ENCODE results near the gene KLF6.
A peak's percentile ranks its signal among the peaks of the same experiment; 100 is the strongest.

The KLF6 gene

GRCh38 chr10:3779158-3779741, 5.8 kb downstream of the KLF6 start:
- FAIRE-seq, result no peak
- DNase-seq (ENCODE audit: insufficient read length, low spot score), result no peak
- peak; percentile 47; the same call in 1 of the 2 replicates for TF ChIP-seq POLR2AphosphoS5 (IDR thresholded peaks at IDR 0.05; ENCODE audit: low read depth, low read length)
- TF ChIP-seq PAX5 (IDR thresholded peaks at IDR 0.05; ENCODE audit: insufficient read depth, low read length, severe bottlenecking), result no peak

- no peak for DNase-seq (ENCODE audit: insufficient read length, low spot score)
- TF ChIP-seq POLR2AphosphoS5 (IDR thresholded peaks at IDR 0.05; ENCODE audit: low read depth, low read length) (no peak), TAF1 (IDR thresholded peaks at IDR 0.05; ENCODE audit: low read depth, low read length) (no peak), POLR2A (IDR thresholded peaks at IDR 0.05; ENCODE audit: low read depth, low read length) (peak; percentile 59; the same call in 1 of the 2 replicates)
- no peak for FAIRE-seq
Measured at GRCh38 chr10:3778692-3779157, 6.3 kb downstream of the KLF6 start.

- FAIRE-seq (no peak), DNase-seq (ENCODE audit: insufficient read length, low spot score) (no peak)
- TF ChIP-seq POLR2AphosphoS5 (IDR thresholded peaks at IDR 0.05; ENCODE audit: low read depth, low read length) (no peak; the same call in 1 of the 2 replicates), POU2F2 (IDR thresholded peaks at IDR 0.05; ENCODE audit: low read depth, low read length) (no peak), TAF1 (IDR thresholded peaks at IDR 0.05; ENCODE audit: low read depth, low read length) (no peak), POLR2A (IDR thresholded peaks at IDR 0.05; ENCODE audit: low read depth, low read length) (no peak; the same call in 1 of the 2 replicates), SPI1 (IDR thresholded peaks at IDR 0.05; ENCODE audit: low read depth, low read length) (no peak), PAX5 (IDR thresholded peaks at IDR 0.05; ENCODE audit: insufficient read depth, low read length, severe bottlenecking) (no peak)
Measured at GRCh38 chr10:3777981-3778691, 6.9 kb downstream of the KLF6 start.

- no peak for DNase-seq (ENCODE audit: insufficient read length, low spot score)
Measured at GRCh38 chr10:3776796-3777571, 8.0 kb downstream of the KLF6 start.

GRCh38 chr10:3775696-3776551, 9.1 kb downstream of the KLF6 start:
- DNase-seq (ENCODE audit: insufficient read length, low spot score) (no peak), FAIRE-seq (no peak)

More at GRCh38 chr10:3776796-3777571, 8.0 kb downstream of the KLF6 start:
- TF ChIP-seq POLR2A (IDR thresholded peaks at IDR 0.05; ENCODE audit: low read depth, low read length) (0 out of 2 replicates have a peak, but pooled peaks have one; percentile 27), PAX5 (IDR thresholded peaks at IDR 0.05; ENCODE audit: insufficient read depth, low read length, severe bottlenecking) (no peak), TAF1 (IDR thresholded peaks at IDR 0.05; ENCODE audit: low read depth, low read length) (no peak), POLR2AphosphoS5 (IDR thresholded peaks at IDR 0.05; ENCODE audit: low read depth, low read length) (peak; percentile 79), SPI1 (IDR thresholded peaks at IDR 0.05; ENCODE audit: low read depth, low read length) (peak; percentile 14; the same call in 1 of the 2 replicates), POU2F2 (IDR thresholded peaks at IDR 0.05; ENCODE audit: low read depth, low read length) (no peak)
- FAIRE-seq, result no peak

GRCh38 chr10:3774814-3775695, 10.0 kb downstream of the KLF6 start:
- FAIRE-seq (no peak), DNase-seq (ENCODE audit: insufficient read length, low spot score) (no peak)
- TF ChIP-seq POU2F2 (IDR thresholded peaks at IDR 0.05; ENCODE audit: low read depth, low read length) (peak; percentile 19; the same call in 1 of the 2 replicates), POLR2AphosphoS5 (IDR thresholded peaks at IDR 0.05; ENCODE audit: low read depth, low read length) (peak; percentile 80), SPI1 (IDR thresholded peaks at IDR 0.05; ENCODE audit: low read depth, low read length) (no peak), PAX5 (IDR thresholded peaks at IDR 0.05; ENCODE audit: insufficient read depth, low read length, severe bottlenecking) (no peak), POLR2A (IDR thresholded peaks at IDR 0.05; ENCODE audit: low read depth, low read length) (peak; percentile 45)

More at GRCh38 chr10:3775696-3776551, 9.1 kb downstream of the KLF6 start:
- TF ChIP-seq POU2F2 (IDR thresholded peaks at IDR 0.05; ENCODE audit: low read depth, low read length) (peak; percentile 85), TAF1 (IDR thresholded peaks at IDR 0.05; ENCODE audit: low read depth, low read length) (no peak), POLR2A (IDR thresholded peaks at IDR 0.05; ENCODE audit: low read depth, low read length) (peak; percentile 97), POLR2AphosphoS5 (IDR thresholded peaks at IDR 0.05; ENCODE audit: low read depth, low read length) (peak; percentile 98)

GRCh38 chr10:3774018-3774813, 10.8 kb downstream of the KLF6 start:
- no peak for FAIRE-seq
- TF ChIP-seq POU2F2 (IDR thresholded peaks at IDR 0.05; ENCODE audit: low read depth, low read length) (no peak), TAF1 (IDR thresholded peaks at IDR 0.05; ENCODE audit: low read depth, low read length) (no peak), SPI1 (IDR thresholded peaks at IDR 0.05; ENCODE audit: low read depth, low read length) (no peak), POLR2AphosphoS5 (IDR thresholded peaks at IDR 0.05; ENCODE audit: low read depth, low read length) (peak; percentile 66; the same call in 1 of the 2 replicates)
- DNase-seq (ENCODE audit: insufficient read length, low spot score), result no peak
